HG03378 (cell line): Measurements from ENCODE around the gene PAMR1.

Source experiments
- ATAC-seq: cut with Tn5 transposase; IDR thresholded peaks from one replicate; pipeline ENCODE4 v1.9.1; 2021; ENCODE audit warnings: mild to moderate bottlenecking, moderate library complexity; ENCODE audit not compliant: unreplicated experiment

PAMR1 gene

DNA sequence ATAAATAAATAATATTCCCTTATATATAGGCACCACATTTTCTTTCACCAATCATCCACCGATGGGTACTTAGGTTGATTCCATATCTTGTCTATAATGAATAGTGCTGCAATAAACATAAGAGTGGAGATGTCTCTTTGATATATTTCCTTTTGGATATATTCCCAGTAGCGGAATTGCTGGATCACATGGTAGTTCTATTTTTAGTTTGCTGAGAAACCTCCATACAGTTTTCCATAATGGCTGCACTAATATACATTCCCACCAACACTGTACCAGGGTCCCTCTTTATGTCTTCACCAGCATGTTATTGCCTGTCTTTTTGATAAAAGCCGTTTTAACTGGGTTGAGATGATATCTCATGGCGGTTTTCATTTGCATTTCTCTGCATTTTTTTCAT, 23.6 kb downstream of the PAMR1 start:
- ATAC-seq = no peak

DNA sequence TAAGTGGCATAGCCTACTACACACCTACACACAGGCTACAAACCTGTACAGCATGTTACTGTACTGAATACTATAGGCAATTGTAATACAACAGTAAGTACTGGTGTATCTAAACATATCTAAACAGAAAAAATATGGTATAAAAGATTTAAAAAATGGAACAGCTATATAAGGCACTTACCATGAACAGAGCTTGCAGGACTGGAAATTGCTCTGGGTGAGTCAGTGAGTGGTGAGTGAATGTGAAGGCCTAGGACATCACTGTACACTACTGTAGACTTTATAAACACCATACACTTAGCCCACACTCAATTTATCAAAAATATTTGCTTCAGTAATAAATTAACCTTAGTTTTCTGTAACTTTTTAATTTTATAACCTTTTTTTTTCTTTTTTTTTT, 24.7 kb downstream of the PAMR1 start:
- no peak for ATAC-seq

DNA sequence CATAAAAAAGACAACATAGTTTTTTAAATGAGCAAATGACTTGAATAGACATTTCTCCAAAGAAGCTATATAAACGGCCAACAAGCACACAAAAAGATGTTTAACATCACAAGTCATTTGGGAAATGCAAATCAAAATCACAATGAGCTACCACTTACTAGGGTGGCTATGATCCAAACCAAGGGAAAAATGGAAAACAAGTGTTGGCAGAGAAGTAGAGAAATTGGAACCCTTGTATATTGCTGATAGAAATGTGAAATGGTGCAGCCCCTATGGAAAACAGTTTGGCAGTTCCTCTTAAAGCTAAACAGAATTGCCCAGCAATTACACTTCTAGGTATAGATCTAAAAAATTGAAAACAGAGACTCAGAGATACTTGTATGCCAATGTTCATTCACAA, 29.0 kb downstream of the PAMR1 start:
- no peak for ATAC-seq

DNA sequence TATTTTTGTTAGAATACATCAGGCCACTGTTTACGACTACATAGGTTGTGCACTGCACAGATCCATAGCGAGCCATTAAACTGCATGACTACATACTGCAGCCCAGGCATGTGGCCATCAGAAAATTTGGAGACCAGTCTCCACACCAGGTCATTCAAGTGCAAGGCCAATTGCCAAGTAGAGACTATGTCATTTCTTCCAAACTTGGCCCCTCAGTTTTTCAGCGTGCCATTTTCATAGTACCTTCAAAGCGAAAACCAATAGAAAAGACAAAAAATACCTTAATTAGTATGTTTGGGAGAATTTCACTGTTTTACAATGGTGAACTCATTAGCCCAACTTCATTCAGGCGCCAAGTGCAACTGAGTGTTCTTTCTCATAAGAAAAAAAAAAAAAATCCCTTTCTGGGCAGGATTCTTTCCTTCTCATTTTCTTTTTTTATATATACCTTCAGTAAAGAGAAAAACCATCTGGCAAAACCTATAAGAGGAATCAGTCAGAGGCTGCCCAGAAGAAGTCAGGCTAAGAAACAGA, 30.4 kb downstream of the PAMR1 start:
- ATAC-seq = no peak

DNA sequence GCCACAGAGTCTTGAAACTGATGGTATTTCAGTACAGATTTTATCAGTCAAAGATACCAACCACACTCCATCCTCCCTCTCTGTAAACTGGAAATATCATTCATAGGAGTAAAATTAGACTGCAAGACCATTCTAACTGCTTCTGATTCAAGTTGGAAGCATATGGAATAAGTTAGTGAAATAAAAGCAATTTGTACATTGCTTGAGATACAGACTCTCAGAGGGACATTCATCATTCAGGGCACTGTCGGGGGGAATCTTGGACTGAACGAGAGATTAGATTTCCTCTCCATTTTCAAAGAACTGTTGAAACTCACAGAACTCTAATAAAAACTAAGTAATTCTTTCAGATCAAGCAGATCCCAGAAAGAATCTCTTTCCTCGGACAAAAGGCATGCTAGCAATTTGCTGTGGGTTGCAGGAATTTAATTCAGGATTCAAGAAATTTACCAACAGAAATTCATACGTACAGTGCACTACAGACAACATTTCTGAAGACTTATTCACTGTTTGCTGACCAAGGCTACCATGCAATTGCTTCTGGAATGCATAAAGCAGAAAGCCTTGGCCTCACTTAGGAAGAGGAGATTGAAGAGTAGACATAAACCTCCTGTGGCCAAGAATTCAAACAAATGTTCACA, 34.1 kb downstream of the PAMR1 start:
- ATAC-seq = no peak

GRCh38 chr11:35488117-35488516, 37.3 kb downstream of the PAMR1 start:
- no peak for ATAC-seq

DNA sequence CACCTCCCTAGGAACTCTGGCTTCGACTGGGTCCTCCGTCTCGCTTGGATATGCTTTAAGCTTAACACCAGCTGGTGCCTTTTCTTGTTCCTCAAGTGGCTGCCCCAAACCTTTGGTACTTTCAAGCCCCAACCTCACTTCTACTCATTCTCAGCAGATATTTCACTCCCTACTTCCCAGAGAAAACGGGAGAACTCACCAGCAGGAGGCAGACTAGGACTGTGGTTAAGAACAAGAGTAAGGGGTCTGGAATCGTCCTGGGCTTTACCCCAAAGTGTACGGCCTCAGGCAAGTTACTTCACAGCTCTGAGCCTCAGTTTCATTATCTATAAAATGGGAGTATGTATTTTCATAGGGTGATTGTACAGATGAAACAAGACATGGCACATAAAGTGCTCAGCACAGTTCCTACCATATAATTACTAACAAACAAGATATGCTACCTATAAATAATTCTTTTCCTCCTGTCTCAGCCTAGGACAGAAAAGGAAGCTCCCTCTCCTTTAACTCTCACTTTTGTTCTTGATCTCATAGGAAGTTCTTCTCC, 37.8 kb downstream of the PAMR1 start:
- no peak for ATAC-seq

DNA sequence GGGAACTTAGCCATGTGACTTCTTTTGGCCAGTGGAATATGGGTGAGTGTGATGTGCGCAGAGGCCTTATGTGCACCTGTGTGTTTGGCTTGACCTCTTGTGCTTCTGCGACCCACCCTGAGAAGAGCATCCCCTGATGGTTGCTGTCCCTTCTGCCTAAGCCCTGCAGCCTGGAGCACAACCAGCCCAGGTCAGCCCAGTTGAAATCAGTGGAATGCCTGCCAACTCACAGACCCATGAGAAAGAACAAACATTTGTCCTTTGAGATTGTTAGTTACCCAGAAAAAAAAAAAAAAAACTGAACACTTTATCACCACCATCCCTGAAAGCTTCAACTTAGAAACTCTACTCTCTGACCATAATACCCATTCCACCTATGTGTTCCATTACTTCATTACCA, 38.5 kb downstream of the PAMR1 start:
- no peak for ATAC-seq

DNA sequence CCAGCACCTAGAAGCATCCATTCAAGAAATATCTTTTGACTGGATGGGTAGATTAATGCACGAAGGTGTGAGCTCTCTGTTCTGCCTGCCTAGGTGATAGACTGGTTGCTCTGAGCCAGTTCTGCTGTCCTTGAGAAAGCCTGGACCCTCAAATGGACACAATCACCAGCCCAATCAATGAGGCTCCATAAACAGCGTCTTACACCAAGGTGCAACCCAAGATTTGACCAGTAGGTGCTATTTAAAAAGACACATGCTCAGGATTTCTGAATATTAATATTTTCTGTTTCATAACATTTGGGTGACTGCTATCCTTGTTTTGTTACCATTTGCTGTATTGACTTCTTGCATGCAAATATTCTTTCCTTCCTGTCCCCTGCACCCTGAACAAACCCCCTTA, 39.0 kb downstream of the PAMR1 start:
- ATAC-seq = no peak

- peak; percentile 94 for ATAC-seq
These were observed 39.6 kb downstream of the PAMR1 start for GRCh38 chr11:35485656-35486322.

DNA sequence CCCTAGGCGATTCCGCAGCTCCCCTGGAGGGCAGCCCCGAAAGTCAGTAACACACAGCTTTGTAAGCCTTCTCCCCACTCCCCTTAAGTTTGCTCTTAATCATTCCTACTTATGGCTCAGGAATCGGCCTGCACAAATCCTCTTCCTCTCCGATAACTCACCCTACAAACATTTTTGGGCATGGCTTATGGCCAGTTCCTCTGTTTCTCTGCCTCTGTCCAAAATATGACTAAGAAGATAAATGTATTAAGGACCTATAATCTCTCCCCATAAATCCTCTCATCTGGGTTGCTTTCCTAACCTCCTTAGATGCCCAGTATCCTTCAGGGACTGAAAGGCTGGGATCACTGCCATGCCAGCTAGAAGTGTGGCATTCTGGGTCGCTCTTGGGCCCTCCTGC, 41.0 kb downstream of the PAMR1 start:
- ATAC-seq = no peak

GRCh38 chr11:35483131-35483820, 42.1 kb downstream of the PAMR1 start:
- no peak for ATAC-seq

DNA sequence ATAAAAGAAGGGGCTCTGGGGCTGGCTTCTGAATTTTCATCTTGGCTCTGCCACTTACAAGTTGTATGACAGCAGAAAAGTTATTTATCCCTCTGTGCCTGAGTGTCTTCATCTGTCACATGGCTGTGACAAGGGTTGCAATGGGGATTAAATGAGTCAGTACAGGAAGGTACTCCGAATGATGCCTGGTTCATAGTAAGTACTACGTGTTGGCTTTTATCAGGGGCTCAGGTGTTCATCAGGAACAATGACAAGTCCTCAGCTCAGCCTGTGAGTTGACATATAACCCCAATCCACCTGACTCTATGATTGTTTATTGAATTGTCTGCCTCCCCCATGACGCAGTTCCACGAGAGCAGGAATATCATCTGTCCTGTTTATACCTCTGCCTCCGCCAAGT, 45.7 kb downstream of the PAMR1 start:
- no peak for ATAC-seq

- no peak for ATAC-seq
These were observed 46.8 kb downstream of the PAMR1 start for GRCh38 chr11:35478471-35479091.

DNA sequence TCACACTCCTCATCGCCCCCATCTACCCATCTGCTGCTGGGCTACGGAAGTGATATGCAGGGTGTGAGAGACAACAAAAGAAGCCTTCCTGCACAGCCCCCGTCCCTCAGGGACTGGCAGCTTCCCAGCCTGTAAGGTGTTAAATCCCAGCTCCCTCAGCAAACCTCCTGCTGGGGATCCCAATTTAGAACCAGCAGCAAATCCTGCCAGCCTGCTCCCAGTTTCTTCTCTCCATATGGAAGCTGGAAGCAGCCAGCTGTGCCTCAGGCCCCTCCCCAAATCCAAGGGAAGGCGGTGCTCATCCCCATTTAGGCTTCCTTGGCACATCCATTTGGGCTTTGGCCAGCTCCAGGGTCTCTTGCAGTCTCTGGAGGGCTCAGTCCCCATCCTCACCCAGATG, 47.5 kb downstream of the PAMR1 start:
- no peak for ATAC-seq

DNA sequence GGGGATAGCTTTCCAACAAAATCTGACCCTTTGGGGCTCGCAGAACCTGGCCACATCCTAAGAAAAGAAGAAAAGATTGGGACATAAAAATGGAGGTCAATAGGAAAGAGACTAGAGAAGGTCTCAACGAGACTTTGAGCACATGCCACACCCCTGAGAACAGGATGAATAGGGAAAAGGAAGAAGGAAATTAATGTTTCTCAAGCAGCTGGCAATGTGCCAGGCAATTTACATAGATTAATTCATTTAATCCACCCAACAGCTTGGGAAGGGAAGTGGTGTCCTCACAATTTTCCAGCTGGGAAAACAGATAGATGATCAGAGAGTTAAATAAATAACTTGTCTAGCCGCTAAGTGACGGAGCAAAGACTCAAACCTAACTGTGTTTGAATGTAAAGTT, 50.7 kb downstream of the PAMR1 start:
- no peak for ATAC-seq

- no peak for ATAC-seq
These were observed 51.5 kb downstream of the PAMR1 start for GRCh38 chr11:35473795-35474374.

DNA sequence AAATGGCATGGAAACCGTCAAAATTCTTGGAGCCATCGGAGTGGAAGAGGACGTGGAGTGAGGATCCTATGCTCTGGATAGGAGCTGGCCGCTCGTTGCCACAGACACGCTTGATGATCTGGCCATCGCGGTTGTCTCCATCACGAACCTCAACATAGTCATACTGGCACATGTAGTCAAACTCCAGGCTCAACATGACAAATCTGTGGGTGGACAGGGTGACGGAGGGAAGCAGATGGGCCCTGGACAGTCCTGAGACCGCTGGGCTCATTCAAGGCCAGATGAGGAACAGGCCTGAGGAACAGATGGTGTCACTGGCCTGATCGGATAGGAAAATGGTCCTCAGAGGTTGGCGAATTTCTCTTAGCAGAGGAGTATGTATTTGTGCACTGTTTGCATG, 54.8 kb downstream of the PAMR1 start:
- ATAC-seq = no peak

- no peak for ATAC-seq
These were observed 59.4 kb downstream of the PAMR1 start for GRCh38 chr11:35466058-35466457.

GRCh38 chr11:35464308-35464707, 61.1 kb downstream of the PAMR1 start:
- no peak for ATAC-seq

GRCh38 chr11:35463331-35463751, 62.1 kb downstream of the PAMR1 start:
- ATAC-seq = no peak
